Activated CD8-positive, alpha-beta memory T cell treated with anti-CD3 and anti-CD28 coated beads, Interleukin-2, amount 50 U/mL, for 24 hours (primary cell): ENCODE measurements around the gene SLC26A9.
"Not testable (repeated sequence)": the region's sequence is repeated elsewhere in the genome, so short reads cannot be mapped to it uniquely, and the experiment has no call there.

Experiments used
- DNase-seq: peaks from one replicate; pipeline ENCODE4 v3.0.0-alpha.2; 2020; ENCODE audit errors: extremely low read depth

SLC26A9 gene

DNA sequence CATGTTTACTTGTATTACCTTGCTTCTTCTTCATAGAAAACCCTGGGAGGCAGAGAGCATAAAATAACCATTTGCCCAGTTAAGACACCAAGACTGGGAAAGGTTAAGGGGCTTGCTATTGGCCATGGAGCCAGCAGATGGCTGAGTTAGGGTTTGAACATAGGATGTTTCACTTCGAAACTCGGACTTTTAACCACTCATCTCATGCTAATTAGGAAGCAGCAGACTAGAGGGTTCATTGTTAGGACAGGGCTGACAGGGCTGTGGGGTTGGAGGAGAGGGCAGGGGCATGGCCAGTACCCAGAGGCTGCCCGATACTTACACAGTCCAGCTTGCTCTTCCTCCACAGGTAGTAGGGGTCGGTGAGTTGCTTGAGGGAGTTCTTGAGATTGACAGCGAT is 17.0 kb downstream of the SLC26A9 start:
- DNase-seq = no peak

DNA sequence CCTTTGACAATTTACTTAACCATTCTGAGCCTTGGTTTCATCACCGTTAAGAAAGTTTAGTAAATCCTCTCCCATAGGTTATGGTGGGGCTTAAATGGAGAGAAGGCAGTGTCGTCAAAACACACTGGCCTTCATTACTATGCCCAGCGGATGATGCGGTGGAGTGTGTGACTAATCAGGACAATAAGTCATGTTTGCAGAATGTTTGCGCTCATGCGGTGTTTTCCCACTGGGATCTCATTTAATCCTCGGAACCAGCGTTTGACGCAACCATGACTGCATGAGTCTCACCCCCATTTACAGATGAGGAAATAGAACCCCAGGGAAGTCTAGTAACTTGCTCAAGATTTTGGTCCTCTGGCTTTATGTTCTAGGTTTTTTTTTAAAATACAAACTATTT is 17.5 kb downstream of the SLC26A9 start:
- no peak for DNase-seq

DNA sequence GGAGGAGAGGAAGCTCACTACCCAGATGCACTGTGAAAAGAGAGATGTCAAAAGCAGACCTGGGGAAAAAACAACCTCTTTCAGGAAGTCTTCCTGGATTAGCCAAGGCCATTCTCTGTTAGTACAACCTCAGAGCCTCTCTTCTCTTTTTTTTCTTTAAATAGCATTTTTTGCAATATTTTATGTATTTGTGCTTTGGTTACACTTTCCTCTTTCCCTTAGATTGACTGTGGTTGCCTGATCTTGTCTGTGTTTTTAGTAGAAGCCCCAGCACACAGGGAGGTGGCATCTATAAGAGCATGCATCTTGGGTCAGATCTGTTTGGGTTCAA is 18.8 kb downstream of the SLC26A9 start:
- DNase-seq = no peak

DNA sequence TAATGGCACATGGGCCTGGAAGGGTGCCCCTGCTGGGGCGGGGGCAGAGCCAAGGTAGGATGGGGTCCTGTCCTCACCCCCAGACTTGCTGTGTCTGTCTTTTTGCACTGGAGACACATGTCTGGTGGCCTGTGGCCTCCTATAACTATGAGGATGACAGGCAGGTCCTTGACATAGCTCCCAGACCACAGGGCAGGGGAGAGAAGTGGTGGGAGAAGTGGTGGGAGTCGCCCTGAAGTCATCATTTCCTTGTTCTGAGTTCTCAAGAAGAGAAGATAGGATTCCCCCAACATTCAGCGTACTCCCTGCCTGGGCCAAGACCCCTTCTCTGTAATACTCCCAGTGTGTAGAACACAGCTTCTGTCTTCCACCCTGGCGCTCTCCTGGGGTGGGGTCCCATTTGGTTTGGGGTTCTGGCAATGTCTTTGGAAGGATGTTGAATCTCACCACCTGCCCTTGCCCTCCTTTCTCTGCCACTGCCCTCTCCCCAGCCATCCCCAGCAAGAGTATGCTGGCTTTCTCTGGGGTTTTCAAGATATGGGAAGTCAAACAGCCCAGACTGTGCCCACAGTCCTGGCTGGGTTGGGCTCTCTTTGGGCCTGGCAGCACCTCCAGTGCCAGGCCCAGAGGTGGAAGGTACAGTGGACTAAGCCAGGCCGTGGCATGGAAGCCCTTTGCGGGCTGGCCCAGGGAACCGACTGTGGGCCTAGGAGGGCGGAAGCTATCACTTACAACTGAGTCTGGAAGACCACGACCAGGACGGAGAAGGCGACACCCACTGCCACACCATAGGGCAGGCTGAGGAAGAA is 19.4 kb downstream of the SLC26A9 start:
- DNase-seq = no peak

DNA sequence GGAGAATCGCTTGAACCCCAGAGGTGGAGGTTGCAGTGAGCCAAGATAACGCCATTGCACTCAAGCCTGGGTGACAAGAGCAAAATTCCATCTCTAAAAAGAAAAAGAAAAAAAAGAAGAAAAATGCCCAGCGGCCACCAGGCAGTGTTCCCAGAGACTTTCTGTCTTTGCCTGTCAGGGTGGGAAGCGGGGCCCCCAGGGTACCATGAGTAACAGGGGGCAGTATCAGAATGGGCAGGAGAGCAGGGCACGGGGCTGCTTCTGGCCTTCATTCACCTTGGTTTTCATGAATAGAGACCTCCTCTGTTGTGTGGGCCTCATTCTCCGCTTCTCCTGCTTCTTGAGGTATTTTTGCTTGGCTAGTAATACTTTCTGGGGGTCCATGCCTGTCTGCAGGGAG is 20.4 kb downstream of the SLC26A9 start:
- no peak for DNase-seq

DNA sequence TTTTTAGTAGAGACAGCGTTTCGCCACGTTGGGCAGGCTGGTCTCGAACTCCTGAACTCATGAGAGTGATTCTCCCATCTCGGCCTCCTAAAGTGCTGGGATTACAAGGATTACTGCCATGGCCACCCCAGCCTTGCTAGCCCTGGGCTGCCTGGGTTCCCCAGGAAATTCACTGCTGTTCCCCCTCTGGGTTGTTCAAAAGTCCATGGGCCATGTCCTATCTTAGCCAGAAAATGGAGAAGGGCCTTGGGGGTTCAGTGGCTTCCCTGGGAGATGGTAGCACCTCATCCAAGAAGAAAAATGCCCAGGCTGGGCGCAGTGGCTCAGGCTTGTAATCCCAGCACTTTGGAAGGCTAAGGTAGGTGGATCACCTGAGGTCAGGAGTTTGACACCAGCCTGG is 20.9 kb downstream of the SLC26A9 start:
- DNase-seq = no peak

DNA sequence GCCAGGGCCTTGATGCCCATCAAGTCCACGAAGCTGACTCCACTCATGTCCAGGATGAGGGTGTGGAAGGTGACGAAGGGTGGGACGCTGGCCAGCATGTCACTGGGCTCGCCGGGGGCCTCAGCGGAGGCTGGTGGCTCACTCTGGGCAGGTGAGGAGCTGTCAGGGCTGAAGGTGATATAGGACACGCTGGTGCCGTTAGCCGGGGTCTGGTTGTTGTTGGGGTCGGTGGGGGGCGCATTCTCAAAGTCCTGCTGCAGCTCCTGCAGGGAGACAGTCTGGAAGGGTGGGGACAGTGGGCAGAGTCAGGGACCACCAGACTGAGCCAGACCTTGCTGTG is 21.7 kb downstream of the SLC26A9 start:
- DNase-seq = no peak

DNA sequence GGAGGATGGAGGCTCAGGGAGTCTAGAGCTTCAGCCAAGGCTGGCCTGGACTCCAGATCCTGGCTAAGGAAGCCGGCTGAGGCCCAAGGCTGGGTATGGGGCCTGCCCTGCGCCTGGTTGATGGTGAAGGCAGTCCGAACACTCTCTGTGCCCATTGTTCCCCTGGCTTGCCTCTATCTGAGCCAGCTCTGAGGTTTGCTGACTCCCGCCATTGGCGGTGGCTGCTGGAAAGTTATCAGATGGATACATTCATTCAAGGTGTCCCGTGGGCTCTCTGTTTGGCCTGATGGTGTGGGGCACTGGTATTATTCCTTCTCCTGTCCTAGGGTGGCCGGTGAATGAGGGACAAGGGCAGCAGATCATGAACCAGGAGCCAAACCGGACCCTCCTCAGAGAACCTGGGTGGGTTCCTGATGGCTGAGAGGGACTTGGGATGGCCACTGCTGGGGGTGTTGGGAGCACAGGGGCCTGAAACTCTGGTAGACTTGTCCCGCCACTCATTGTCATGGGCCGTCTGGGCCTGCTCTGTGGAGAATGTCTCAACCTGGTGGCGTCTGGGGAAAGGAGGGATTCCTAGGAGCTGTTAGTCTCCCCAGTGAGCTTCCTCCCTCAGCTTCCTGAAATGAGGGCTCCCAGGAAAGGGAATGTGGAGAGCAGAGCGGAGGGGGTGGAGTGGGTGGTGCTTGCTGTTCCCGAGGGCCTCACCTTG is 22.2 kb downstream of the SLC26A9 start:
- DNase-seq = no peak

DNA sequence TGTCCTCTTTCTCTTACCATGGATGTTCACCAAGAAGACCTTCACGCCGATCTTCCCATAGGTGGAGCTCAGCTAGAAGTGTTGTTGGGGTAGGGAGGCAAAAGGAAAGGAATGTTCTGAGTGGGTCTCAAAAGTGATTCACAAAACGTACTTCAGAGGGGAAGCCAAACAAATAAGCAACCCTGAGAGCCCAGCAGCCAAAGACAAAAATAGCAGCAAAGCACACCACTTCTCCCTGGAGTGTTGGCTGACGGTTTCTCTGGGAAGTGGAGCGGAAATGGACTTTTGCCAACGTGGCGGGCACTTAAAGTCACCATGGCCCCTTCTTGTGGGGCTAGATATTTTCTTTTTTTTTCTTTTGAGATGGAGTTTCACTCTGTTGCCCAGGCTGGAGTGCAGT is 23.1 kb downstream of the SLC26A9 start:
- DNase-seq = no peak

DNA sequence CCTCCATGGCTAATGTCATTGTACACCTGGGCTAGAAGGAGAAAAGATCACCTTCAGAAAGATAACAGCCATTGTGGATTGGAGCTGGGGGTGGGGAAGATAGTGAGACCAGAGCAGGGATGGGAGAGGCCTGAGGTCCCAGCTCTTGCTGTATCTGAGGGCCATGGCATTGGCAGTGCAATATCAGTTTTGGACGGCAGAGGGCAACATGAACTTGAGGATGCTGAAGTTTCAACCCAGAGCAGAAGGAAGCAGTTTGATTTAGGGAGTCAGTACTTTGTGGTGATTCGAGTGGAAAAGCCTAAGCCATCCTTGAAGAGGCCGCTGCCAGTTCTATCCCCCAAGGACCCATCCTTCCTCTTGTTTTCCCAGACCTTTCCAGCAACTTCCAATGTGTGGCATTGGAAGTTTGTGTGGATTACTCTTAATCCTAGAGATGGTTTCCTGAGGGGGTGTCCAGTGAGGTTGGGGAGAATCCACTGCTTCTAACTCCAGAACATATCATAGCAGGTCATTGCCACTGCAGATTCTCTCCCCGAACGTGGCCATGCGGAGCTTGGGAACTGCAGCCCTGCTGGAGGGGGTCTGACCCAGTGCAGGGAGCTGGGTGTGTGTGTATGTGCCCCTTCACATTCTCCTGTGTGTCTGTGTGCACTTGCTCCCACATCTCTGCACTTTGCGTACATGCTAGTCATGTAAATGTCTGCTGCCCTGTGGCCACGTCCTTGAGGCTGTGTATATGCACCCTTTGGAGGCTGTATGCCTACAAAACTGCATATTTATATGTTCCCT is 24.1 kb downstream of the SLC26A9 start:
- peak; percentile 44 for DNase-seq

DNA sequence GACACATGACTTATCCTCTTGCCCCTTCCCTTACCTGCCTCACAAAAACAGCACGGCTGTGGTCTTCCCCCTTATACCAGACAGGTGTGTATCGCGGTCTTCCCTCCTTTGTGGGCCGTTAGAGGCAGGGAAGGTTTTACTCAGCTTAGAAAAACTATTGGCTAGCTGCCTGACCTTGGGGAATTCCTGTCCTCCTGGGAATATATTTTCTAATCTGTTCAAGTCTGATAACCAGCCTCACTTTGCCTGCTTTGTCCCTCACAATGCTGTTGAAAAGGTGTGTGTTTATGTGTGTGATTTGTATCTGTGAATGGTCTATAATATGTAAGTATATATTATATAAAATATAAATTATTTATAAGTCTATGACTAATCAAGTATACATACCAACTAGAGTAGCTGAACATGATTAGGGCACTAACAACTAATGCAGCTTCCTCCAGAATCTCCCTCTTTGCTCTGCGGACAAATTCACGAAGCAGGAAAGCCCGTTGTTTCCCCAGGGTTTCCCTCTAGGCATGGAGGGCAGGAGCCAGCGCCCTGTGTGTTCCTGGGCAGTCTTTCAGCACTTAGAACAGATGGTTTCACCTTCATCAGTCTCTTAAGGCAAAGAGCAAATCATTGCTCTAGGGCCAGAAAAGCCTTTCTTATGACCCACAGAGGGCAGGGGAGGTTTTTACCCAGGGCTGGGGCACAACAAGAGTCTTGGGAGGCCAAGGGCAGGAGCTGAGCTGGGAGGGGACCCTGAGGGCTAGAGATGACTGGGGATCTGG is 25.6 kb downstream of the SLC26A9 start:
- DNase-seq = no peak

DNA sequence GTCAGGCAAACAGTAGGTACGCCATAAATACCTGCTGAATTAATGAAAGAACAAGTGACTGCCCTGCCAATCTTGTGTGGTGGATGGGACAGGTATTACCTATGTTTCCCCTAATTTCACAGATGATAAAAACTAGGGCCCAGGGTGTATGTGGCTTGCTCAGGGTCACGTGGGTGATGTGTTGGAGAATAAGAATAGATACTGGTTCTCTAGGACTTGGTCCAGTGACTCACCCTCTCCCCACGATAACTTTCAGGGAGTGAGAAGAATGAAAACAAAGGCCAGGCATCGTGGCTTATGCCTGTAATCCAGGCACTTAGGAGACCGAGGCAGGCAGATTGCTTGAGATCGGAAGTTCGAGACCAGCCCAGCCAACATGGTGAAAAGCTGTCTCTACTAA is 26.7 kb downstream of the SLC26A9 start:
- no peak for DNase-seq

DNA sequence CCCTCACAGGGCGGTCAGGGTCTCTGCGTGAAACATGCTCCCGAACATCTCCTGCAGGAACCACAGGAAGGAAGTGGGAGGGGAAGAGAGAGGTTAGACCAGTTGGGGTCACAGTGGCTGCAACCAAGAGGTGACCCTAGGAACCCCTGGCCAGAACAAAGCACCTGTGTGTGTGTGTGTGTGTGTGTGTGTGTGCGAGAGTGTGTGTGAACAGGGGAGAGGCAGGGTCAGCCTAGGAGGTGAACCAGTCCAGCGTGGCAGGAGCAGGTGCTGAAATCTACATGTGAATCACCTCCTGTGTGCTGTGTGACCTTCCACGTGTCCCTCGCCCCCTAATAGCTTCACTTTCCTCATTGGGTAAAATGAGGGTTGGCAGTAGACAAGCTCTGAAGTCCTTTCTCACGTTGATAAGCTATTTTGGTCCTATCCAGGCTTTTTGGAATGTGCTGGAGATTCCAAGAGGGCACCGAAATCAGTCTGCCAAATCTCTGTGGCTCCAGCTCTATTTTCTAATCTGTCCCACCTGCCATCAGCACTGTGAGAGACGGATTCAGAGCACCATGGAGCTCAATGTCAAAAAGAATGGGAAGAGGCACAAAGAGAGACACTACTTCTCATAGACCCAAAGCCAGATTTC is 27.8 kb downstream of the SLC26A9 start:
- DNase-seq = no peak

DNA sequence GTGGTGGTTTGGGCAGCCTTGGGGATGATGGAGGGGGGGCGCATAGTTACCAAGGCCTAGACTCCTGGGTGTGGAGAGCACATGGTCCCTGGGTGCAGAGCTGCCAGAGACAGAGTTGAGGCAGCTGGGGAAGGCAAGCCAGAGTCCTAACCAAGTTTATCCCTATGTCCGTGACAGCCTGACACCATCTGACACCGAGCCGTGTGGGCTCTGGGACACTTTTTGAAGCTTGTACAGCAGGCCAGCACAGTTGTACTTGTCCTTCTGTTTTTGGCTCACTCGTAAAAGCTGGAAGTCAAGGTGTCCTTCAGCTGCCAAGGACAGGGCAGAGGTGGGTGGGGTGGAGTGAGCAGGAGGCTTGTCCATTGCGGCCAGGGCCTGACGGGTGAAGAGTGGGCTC is 28.5 kb downstream of the SLC26A9 start:
- no peak for DNase-seq

DNA sequence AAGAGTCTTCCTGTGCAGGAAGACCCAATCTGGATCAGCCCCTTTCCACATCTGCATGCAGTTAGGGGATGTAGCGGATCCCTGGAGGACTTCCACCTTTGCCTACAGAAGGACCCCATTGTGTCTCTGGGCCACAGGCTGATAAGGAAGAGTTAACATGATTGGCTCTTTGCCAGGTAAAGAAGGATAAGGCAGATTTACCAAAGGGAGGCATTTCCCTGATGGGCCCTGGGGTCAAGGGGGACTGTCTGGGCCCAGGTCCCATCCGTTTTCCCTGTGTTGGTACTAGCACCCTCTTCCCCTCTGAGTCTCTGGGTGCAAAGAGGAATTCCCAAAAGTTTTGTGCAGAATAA is 29.1 kb downstream of the SLC26A9 start:
- DNase-seq = no peak

DNA sequence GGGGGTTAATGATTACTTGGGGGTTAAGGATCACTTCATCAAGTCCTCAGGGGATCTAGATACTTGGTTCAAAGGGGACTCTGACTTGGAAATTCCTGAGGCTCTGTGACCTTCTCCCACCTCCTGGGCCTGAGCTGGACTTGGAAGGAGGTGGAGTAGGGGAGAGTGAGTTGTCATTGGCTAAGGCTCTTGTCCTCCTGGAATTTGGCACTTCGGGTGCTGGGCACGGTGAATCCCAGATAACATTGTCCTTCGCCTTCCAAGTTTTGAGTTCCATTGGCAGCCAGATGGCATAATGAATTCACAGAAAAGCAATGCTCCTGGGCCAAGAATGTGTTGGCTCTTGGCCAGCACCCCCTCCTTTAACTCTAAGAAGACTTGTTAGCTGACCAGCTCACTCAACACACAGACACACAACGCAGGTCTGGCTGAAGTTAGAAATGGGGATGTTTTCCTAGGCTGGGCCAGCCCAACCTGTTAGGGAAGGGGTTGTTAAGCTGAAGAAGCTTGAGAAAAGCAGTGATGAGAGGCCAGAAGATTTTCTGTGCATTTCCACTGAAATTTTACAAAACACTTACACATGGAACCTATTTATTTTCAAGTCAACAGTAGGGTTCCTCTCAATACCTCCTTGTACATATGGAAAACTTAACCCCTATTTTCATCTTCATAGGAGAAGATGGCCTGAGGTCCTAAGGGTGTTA is 29.7 kb downstream of the SLC26A9 start:
- DNase-seq = no peak

DNA sequence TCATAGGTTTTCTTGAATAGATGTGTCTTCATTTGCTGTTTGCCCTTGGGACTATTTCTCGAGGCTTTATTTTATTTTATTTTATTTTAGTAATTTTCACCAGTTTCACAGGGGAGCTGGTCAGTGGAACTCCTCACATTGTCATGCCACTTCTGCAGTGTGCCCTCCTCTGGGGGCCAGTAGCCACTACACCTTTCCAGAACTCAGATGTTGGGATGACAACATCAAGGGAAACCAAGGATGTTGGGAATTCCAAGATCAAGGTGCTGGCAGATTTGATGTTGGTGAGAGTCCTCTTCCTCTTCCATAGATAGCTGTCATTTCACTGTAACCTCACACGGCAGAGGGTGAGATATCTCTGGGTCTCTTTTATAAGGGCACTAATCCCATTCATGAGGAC is 35.5 kb downstream of the SLC26A9 start:
- DNase-seq = no peak

DNA sequence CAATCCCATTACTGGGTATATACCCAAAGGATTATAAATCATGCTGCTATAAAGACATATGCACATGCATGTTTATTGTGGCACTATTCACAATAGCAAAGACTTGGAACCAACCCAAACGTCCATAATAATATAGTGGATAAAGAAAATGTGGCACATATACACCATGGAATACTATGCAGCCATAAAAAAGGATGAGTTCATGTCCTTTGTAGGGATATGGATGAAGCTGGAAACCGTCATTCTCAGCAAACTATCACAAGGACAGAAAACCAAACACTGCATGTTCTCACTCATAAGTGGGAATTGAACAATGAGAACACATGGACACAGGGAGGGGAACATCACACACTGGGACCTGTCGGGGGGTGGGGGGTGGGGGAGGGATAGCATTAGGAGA is 38.2 kb downstream of the SLC26A9 start:
- not testable (repeated sequence) for DNase-seq

DNA sequence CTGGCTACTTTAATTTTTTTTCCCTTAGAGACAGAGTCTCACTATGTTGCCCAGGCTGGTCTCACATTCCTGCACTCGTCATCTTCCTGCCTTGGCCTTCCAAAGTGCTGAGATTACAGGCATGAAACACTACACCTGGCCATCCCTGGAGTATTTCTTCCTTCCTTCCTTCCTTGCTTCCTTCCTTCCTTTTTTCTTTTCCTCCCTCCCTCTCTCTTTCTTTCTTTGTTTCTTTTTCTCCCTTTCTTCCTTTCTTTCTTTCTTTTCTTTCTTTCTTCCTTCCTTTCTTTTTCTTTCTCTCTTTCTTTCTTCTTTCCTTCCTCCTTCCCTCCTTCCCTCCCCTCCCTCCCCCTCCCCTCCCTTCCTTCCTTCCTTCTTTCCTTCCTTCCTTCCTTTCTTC is 46.9 kb downstream of the SLC26A9 start:
- DNase-seq = no peak

DNA sequence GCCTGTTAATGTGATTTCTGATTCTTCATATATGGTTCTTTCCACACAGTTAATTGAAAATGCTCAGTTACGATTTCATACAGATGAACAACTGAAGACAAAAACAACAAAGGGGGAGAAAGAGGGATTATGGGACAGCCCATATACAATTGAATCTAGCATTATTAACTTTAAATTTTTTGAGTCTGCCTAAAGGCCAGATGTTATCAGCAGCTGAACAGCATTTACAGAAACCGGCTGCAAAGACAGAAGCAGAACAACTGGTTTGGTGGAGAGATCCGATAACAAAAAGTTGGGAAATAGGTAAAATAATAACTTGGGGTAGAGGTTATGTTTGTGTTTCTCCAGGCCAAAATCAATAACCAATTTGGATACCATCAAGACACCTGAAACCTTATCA is 49.1 kb downstream of the SLC26A9 start:
- not testable (repeated sequence) for DNase-seq

DNA sequence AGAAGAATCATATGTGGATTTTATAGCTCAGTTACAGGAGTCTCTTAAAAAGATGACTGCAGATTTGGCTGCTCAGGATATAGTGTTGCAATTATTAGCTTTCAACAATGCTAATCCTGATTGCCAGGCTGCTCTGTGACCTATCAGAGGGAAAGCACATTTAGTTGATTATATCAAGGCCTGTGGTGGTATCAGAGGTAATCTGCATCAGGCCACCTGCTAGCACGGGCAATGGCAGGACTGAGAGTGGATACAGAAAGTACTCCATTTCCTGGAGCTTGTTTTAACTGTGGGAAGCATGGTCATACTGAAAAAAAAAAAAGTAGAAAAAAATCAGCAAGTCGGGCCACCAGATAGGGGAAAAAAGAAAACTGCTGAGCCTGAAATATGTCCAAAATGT is 51.1 kb downstream of the SLC26A9 start:
- not testable (repeated sequence) for DNase-seq
